ENCODE measurements around the gene PPP4R3A. TPM values are rescaled to one million over a fixed set of nuclear protein-coding genes. Genes with fewer than 3 reads are reported as not detected.

Gene PPP4R3A
- 10 to 100 TPM; 79.3 to 90.9 TPM for total RNA-seq

GRCh38 chr14:91510171-91511042 lies at the start of gene PPP4R3A:
Gene PPP4R3A (minus strand): TSS chr14:91510310. CDS start chr14:91509647, 663 bp downstream.
- H3K27me3 ChIP-seq = no peaks in the 10 kb centered on the region
- H3K4me3 ChIP-seq = peak within 1 kb of the TSS; percentile 91
- H3K36me3 ChIP-seq = no peaks in the 10 kb centered on the region
- no peaks in the 10 kb centered on the region for H3K9me3 ChIP-seq
- H3K9ac ChIP-seq (ENCODE audit: low read depth in 2 of 2, low read length in 2 of 2) = peak within 1 kb of the TSS; percentile 98
- TF ChIP-seq, protein P1, sequence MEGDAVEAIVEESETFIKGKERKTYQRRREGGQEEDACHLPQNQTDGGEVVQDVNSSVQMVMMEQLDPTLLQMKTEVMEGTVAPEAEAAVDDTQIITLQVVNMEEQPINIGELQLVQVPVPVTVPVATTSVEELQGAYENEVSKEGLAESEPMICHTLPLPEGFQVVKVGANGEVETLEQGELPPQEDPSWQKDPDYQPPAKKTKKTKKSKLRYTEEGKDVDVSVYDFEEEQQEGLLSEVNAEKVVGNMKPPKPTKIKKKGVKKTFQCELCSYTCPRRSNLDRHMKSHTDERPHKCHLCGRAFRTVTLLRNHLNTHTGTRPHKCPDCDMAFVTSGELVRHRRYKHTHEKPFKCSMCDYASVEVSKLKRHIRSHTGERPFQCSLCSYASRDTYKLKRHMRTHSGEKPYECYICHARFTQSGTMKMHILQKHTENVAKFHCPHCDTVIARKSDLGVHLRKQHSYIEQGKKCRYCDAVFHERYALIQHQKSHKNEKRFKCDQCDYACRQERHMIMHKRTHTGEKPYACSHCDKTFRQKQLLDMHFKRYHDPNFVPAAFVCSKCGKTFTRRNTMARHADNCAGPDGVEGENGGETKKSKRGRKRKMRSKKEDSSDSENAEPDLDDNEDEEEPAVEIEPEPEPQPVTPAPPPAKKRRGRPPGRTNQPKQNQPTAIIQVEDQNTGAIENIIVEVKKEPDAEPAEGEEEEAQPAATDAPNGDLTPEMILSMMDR (IDR thresholded peaks at IDR 0.05) = no peak
- H3K27ac ChIP-seq = peak within 1 kb of the TSS; percentile 99
- peaks cover 8% of the 10 kb centered on the region for H3K4me1 ChIP-seq
- peak; percentile 93 for DNase-seq
- intact Hi-C loops (cut with DNase I) = no loop called here

- H3K27ac ChIP-seq = no peak overlapping the region
- no peak overlapping the region for H3K4me3 ChIP-seq
- no peaks in the 10 kb centered on the region for H3K4me1 ChIP-seq
- no peaks in the 10 kb centered on the region for H3K9me3 ChIP-seq
- TF ChIP-seq, protein P1 (IDR thresholded peaks at IDR 0.05) = no peak
- H3K36me3 ChIP-seq = no peaks in the 10 kb centered on the region
- intact Hi-C loops (cut with DNase I) = no loop called here
- H3K27me3 ChIP-seq = no peaks in the 10 kb centered on the region
- H3K9ac ChIP-seq (ENCODE audit: low read depth in 2 of 2, low read length in 2 of 2) = no peak overlapping the region
- DNase-seq = no peak
Observed at GRCh38 chr14:91555531-91555930, 45.4 kb upstream of the PPP4R3A start.

- intact Hi-C loops (cut with DNase I) = no loop called here
- H3K9ac ChIP-seq (ENCODE audit: low read depth in 2 of 2, low read length in 2 of 2) = no peak overlapping the region
- no peaks in the 10 kb centered on the region for H3K9me3 ChIP-seq
- no peaks in the 10 kb centered on the region for H3K4me1 ChIP-seq
- no peak overlapping the region for H3K27ac ChIP-seq
- no peaks in the 10 kb centered on the region for H3K36me3 ChIP-seq
- H3K27me3 ChIP-seq = no peaks in the 10 kb centered on the region
- peak; percentile 87 for DNase-seq
- TF ChIP-seq, protein P1 (IDR thresholded peaks at IDR 0.05) = no peak
- H3K4me3 ChIP-seq = no peak overlapping the region
Observed at GRCh38 chr14:91554535-91555332, 44.6 kb upstream of the PPP4R3A start.

DNA sequence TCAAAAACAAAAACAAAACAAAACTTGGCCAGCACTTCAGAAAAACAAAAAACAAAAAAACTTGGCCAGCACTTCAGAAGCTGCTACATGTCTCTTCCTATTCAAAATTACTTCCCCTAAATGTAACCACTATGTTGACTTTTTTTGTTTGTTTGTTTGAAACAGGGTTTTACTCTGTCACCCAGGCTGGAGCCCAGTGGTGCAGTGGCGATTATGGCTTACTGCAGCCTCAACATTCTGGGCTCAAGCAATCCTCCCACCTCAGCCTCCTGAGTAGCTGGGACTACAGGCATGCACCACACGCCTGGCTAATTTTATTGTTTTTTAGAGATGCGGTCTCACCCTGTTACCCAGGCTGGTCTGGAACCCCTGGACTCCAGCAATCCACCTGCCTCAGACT lies 38.0 kb upstream of the PPP4R3A start:
- H3K27me3 ChIP-seq = no peaks in the 10 kb centered on the region

More for the DNA sequence above, 38.0 kb upstream of the PPP4R3A start:
- DNase-seq = no peak
- no peak overlapping the region for H3K9ac ChIP-seq (ENCODE audit: low read depth in 2 of 2, low read length in 2 of 2)
- H3K4me1 ChIP-seq = no peaks in the 10 kb centered on the region
- TF ChIP-seq, protein P1 (IDR thresholded peaks at IDR 0.05) = no peak
- H3K27ac ChIP-seq = no peak overlapping the region
- no peaks in the 10 kb centered on the region for H3K9me3 ChIP-seq
- intact Hi-C loops (cut with DNase I) = no loop called here
- no peaks in the 10 kb centered on the region for H3K36me3 ChIP-seq
- H3K4me3 ChIP-seq = no peak overlapping the region

Data from colonic mucosa (tissue), 4 donors.